NCI-H2196 (cell line): ENCODE data around the gene GPX4.
"Not testable (repeated sequence)": the region's sequence is repeated elsewhere in the genome, so short reads cannot be mapped to it uniquely, and the experiment has no call there.

Source experiments
- DNase-seq: peaks from one replicate; lab custom pipeline; 2025; ENCODE audit not compliant: unreplicated experiment; lab: John Stamatoyannopoulos, UW

GPX4 gene

DNA sequence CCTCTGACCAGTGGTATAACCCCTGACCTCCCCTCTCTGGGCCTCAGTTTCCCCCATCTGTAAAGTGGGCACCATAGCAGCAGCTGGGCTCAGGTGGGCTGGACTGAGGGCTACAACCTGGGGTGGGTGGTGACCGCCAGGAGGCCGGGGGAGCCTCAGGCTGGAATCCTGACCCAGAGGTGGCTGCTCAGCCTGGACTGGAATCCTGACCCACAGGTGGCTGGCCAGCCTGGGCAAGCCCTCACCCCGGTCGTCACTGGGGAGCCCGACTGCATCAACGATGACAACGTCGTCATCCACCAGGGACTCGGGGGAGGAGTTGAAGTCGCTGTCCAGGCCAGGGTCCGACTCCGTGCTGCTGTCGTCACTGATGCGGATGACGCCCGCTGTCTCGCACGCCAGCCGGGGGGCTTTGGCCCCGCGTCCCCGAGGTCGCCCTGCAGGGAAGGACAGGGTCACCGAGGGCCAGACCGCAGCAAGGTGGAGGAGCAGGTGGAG, 10.2 kb downstream of the GPX4 start:
- no peak for DNase-seq

- not testable (repeated sequence) for DNase-seq
Observed at GRCh38 chr19:1114728-1115127, 10.9 kb downstream of the GPX4 start.

DNA sequence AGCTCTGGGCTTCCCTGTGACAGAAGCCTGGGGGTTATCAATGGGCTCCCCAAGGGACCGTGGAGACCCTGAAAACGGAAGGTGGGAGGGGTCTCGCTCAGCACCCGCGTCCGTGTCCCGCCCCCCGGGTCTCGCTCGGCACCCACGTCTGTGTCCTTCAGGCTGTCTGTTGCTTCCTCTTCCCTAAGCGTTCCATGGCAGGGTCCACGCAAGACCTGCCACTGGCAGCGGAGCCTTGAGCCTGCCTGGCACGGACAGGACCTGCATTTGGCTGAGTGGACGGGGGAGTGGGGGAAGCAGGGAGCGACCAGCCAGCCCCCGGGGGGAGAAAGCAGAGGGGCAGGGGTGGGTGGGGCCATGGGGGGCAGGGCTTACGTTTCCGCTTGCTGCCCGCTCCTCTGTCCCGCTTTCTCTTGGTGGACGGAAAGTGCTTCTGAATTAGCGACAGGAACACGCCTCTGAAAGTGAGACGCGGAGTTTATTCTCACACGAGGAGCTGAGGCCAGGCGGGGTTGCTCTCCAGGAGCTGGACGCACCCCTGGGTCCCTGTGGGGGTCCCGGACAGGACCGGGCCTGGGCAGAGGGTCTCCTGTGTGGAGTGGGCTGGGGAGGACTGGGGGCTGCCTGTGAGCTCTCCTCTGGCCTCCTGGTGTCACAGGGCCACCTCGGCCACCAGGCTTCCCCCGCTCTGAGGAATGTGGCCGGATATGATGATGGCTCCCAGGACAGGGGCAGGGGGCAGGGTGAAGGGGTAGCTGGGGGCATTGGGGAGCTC, 12.0 kb downstream of the GPX4 start:
- no peak for DNase-seq

DNA sequence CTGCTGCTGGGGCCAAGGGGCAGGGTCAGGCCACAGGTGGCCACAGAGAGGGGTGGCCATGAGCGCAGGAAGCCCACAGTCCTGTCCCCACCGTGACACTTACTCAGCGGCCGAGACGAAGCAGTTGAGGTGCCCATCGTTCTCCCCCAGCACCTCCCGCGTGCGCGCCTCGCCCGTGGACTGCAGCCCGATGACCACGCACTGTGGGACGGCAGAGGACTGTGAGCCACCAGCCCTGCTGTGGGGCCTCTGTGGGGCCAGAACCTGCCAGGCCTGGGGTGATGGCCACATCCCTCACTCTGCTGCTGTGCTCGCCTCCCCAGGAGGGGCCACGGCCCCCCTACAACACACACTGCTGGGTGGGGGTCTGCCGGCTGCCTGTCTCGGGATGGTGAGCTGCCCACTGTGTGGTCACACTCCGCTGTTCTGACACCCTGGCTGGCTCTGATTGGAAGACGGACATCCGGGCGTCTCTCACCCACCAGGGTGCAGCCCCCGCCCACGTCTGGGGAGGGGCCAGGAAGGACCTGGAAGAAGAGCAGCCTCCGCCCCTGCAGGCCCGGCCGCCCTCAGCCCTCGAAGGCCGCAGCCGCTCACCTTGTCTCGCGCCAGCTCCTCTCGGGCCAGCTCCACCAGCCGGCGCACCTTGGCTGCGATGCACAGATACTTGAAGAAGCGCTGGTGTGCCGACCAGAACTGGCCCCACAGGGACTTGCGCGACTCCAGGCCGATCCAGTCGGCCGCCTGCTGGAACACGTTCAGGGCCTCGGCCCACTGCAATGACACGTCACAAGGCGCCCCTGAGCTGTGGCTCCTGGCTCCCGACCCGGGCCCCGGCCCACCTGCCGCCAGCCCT, 13.2 kb downstream of the GPX4 start:
- DNase-seq, result no peak

GRCh38 chr19:1117654-1118053, 13.9 kb downstream of the GPX4 start:
- no peak for DNase-seq

DNA sequence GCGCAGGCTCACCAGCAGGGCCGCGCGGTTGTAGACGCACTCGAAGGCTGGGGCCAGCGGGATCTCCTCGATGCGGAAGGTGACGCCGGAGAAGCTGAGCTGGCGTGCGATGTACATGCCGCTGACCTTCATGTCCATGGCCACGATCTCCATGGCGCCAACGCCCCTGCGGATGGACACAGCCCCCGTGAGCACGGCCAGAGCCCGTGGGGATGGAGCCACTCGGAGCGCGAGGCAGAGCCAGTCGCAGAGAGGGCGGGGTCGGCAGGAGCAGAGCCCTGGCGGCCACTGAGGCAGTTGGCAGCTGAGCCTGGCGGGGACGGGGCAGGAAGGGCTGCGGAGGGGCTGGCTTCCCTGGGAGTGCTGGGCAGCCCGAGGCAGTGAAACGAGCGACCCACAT, 15.2 kb downstream of the GPX4 start:
- no peak for DNase-seq

DNA sequence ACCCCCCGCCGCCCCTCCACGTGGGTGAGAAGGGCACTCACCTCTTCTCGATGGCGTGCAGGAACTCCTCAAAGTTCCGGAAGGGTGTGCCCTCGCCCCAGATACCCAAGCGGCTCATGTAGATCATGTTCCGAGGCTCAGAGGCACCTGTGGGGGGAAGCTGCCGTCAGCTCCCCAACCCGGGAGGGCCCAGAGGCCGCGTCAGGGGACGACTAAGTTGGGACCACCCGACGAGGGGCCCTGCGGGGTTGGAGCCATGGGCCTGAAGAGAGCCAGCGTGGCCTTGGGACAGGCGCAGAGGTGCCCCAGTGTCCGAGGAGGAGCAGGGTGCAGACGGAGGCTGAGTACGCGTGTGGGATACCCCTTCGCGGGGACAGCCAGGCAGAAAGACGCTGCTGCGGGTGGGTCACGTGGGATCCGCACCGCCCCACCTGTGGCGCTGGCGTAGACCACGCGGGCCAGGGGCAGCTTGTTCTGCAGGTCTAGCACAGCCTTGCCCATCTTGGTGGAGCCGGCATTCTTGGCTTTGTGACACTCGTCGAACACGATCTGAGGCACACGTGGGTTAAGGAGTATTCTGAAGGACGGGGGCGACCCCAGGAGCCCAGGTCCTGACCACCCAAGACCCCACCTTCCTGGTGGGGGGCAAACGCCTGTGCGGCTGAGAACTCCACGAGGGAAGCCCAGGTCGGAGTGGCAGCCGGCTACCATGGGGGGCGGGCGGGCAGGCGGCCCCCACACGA, 15.9 kb downstream of the GPX4 start:
- no peak for DNase-seq

DNA sequence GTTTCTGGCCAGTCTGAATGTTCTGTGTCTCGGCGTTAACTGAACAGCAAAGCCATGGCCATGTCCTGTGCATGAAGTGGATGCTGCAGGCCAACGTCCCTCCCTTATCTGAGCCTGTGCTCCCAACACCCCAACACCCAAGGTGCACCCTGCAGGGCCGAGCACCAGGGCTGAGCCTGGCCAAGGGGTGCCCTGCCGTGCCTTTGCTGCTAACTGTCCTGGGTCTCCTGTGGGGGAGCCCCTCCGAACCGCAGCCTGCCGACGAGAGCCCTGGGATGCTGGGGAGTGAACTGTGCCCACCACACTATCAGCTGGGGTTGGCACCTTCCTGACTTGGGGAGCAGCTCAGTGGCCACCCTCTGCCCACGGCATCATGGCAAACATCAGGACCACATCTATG, 17.6 kb downstream of the GPX4 start:
- DNase-seq, result no peak

GRCh38 chr19:1122021-1122971, 18.5 kb downstream of the GPX4 start:
- no peak for DNase-seq

- peak; percentile 71 for DNase-seq
Observed at GRCh38 chr19:1122972-1123363, 19.2 kb downstream of the GPX4 start.

DNA sequence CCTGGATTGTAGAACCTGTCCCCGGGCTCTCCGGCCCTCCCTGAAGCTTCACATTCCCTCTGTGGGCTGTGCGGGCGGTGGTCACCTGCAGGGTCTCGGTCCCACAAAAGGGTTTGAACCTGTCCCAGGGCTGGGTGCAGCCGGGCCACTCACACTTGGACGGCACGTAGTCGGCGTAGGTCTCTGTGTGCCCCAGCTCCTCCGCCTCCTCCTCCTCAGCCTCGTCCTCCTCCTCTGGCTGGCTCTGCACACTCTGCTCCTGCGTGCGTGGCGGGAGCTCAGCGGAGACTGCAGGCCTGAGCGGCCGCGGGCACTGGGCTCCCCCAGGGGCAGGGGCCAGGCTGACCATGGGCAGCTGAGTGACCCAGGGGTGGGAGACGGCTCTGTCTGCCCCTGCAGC, 19.6 kb downstream of the GPX4 start:
- no peak for DNase-seq

DNA sequence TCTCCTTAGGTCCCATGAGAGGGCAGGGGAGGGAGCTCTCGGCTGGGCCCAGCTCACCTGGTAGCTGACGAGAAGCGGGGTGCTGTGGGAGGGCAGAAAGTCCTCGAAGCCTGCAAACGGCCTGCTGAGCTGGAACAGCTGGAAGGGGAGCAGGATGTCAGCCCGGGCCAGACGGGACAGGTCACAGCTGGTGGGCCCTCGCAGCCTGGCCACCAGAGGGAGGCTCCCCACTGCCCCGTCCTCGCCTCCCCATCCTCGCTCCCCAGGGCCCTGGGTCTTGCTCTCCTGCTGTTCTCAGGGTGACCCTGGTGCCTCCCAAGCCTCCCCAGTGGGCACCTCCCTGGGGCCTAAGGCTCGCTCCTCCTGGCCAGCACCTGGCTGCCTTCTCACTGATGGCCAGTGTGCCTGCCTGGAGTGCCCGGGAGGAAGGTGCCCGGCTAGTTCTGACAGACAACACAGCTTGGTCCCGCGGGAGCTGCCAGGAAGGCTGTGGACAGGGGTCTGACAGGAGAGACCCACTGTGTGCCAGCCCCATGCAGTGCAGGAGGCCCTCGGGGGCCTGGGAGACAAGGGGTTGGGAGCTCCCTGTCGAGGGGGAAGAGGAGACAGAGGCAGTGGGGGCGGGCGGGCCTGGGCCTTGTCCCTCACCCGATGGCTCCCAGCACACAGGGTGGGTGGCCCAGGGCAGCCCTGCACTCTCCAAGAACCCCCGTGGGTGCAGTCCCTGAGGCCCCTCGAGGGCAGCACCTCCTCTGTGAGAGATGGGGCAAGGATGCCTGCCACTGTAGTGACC, 20.3 kb downstream of the GPX4 start:
- DNase-seq, result no peak

GRCh38 chr19:1125601-1126467, 22.0 kb downstream of the GPX4 start:
- DNase-seq, result no peak

DNA sequence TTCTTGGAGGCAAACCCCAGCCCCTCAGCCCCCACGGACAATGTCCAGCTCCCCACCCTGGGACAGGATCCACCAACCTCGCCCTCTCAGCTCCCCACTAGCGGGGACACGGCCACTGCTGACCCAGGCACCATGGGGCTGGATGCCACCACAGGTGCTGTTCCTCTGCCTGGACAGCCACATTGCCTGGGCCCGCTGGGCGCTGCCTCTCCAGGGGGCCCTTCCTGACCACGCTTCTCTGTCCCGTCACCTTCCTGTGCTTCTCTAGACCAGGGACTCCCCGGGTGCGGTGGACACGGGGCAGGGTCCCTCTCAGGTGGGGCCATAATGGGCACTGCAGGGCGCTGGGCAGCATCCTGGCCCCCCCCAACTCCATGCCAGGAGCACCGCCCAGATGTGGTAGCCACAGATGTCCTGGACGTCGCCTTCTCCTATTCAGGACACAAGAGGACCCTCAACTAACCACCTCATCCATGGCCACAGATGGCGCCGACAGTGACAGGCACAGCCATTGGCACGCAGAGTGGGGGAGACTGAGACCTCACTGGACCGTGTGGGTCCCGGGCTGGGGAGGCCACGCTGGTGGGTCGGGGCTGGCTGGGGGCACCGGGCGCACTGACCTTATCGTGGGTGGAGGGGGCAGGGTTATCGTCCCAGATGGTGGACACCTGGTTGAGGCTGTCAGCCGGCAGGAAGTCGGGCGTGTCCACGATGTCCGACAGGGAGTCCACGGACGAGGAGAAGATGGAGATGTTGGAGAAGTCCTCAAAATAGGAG, 23.4 kb downstream of the GPX4 start:
- no peak for DNase-seq

DNA sequence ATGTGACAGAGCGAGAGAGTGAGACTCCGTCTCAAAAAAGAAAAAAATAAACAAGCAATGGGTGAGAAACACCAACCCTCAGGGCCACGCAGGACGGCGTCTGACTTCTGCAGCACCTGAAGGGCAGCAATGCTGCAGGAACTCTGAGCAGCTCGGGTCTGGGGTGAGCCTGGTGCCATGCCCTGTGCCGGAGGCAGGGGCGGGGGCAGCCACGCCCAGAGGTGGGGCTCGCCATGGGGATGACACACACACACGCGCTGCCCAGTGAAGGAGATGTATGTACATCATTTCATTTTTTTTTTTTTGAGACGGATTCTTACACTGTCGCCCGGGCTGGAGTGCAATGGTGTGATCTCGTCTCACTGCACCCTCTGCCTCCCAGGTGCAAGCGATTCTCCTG, 24.3 kb downstream of the GPX4 start:
- no peak for DNase-seq

DNA sequence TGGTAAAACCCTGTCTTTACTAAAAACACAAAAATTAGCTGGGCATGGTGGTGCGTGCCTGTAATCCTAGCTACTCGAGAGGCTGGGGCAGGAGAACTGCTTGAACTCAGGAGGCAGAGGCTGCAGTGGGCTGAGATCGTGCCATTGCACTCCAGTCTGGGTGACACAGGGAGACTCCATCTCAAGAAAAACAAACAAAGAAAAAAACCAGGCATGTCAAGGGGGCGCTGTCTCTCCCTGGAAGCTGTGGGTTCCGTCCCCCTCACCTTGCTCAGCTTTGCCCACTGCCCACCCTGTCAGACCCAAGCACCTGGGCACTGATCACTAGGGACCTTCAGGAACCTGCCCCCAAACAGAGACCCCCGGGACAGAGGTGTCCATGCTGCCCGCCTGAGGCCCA, 25.3 kb downstream of the GPX4 start:
- DNase-seq, result not testable (repeated sequence)

DNA sequence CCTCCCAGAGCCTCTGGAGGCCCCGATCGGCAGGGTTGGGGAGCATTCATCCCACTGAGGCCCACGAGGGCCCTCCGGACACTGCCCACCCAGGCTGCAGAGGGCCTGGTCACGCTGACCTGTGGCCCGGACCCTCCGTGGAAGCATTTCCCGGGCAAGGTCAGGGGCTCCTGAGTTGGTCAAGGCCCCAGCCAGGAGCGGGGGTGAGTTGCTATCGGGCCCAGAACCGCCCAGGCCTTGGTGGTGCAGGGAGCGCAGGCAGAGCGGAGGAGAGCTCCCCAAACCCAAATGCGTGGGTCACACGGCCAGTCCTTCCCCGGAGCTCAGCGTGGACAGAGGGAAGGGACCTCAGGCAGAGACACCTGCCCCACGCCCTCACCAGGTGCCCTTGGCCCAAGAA, 25.7 kb downstream of the GPX4 start:
- DNase-seq, result no peak
